ENCODE measurements around the gene LIPK. TPM values are rescaled to one million over a fixed set of nuclear protein-coding genes. Genes with fewer than 3 reads are reported as not detected.

LIPK gene
- total RNA-seq, 6 experiments from 2014 or later = not detected

- intact Hi-C loops (cut with DNase I) = no loop called here
- DNase-seq (no peak), ATAC-seq (no peak)
- Histone ChIP-seq H3K9me3 (no peaks in the 10 kb centered on the region), H3K27me3 (no peaks in the 10 kb centered on the region), H3K27ac (no peak overlapping the region), H3K36me3 (no peaks in the 10 kb centered on the region), H3K4me3 (no peak overlapping the region), H3K4me1 (no peaks in the 10 kb centered on the region)
- TF ChIP-seq POLR2A (IDR thresholded peaks at IDR 0.05) = no peak
- TF ChIP-seq CTCF (IDR thresholded peaks at IDR 0.05) = no peak
- WGBS (ENCODE audit: insufficient coverage, low coverage, low lambda C conversion rate, missing lambda C conversion rate) = 56% methylated on average over 2 of the region's 2 CpGs
Observed at GRCh38 chr10:88781206-88781605, 75.2 kb downstream of the LIPK start.

DNA sequence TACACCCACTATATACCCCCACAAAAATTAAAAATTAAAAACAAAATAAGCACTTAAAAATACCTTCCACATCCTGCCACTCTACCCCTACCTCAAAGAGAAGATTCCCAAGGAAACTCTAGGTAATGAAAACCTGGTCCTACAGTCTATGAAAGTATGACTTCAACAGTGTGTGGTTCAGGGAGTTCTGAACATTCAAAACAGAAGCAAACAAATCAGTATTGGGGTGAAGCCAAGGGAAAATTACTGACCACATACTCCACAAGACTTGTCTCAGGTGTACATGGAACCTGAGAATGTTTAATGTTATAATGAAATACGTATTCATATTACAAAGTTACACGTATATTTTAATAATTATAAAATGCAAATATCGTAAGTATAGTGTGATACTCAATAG lies 76.2 kb downstream of the LIPK start:
- no peak for TF ChIP-seq POLR2A (IDR thresholded peaks at IDR 0.05)
- TF ChIP-seq CTCF (IDR thresholded peaks at IDR 0.05) = no peak
- no peak for ATAC-seq
- H3K4me1 ChIP-seq = no peaks in the 10 kb centered on the region
- H3K27me3 ChIP-seq = no peaks in the 10 kb centered on the region
- H3K4me3 ChIP-seq = no peak overlapping the region
- no peak overlapping the region for H3K27ac ChIP-seq
- H3K36me3 ChIP-seq = no peaks in the 10 kb centered on the region
- WGBS (ENCODE audit: insufficient coverage, low coverage, low lambda C conversion rate, missing lambda C conversion rate) = 76% methylated on average over 3 of the region's 3 CpGs
- intact Hi-C loops (cut with DNase I) = no loop called here
- no peak for DNase-seq
- no peaks in the 10 kb centered on the region for H3K9me3 ChIP-seq

DNA sequence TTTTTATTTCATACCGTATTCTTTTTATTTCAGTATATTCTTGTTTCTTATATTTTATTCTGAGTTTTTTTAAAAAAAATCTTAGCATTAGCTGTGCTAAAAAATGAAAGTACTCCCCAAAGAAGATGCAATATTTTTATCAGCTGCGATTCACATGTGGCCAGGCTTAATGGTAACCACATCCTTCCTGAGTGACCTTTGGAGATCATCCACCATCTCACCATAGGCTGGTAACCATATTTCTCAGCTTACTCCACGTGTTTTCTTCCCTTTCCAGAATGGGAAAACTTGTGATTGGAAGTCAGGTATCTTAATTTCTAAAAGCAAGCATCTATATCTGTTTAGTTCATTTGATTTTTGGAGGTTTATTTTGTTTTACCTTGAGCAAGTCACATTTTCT lies 77.7 kb downstream of the LIPK start:
- TF ChIP-seq CTCF (IDR thresholded peaks at IDR 0.05) = no peak
- TF ChIP-seq POLR2A (IDR thresholded peaks at IDR 0.05) = no peak
- H3K9me3 ChIP-seq = no peaks in the 10 kb centered on the region
- H3K36me3 ChIP-seq = no peaks in the 10 kb centered on the region
- no peak overlapping the region for H3K4me3 ChIP-seq
- no peaks in the 10 kb centered on the region for H3K4me1 ChIP-seq
- no peak for ATAC-seq
- H3K27ac ChIP-seq = no peak overlapping the region
- 52% methylated on average over 3 of the region's 3 CpGs for WGBS (ENCODE audit: insufficient coverage, low coverage, low lambda C conversion rate, missing lambda C conversion rate)
- intact Hi-C loops (cut with DNase I) = no loop called here
- no peaks in the 10 kb centered on the region for H3K27me3 ChIP-seq
- no peak for DNase-seq

DNA sequence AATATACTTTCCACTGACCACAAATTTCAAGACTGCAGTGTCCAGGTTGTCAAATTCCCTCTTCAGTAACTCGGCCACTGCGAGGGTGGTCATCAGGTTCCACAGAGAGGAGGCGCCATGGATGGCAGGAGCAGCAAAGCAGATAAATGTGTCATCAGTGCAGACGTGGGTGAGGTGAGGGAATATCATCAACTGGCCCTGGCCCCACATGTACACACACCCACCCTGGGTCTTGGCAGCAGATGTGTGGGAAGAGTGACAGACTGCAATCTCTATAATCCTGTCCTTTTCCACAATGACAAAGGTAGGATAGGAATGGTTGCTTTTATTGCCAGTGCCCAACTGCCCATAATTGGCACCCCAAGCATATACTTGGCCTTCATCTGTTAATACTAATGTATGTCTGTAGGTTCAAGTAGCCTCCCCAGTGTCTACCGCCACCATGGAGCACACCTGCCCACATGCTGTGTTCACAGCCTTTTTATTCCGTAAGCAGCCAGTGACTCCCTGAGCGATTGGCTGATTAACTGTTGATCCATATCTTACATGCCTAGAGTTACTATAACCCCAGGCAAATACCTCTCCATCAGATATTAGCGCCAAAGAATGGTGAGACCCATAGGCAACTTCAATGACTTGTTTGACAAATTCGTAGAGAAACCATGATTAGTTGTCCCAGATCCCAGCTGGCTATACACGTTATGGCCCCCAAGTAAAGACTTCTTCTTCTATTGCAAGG lies 80.2 kb downstream of the LIPK start:
- WGBS (ENCODE audit: insufficient coverage, low coverage, low lambda C conversion rate, missing lambda C conversion rate) = 80% methylated on average over 6 of the region's 10 CpGs
- intact Hi-C loops (cut with DNase I) = no loop called here
- DNase-seq (no peak), ATAC-seq (no peak)
- H3K27ac ChIP-seq = no peak overlapping the region
- H3K27me3 ChIP-seq = no peaks in the 10 kb centered on the region
- H3K9me3 ChIP-seq = no peaks in the 10 kb centered on the region
- H3K4me1 ChIP-seq = no peaks in the 10 kb centered on the region
- TF ChIP-seq CTCF (IDR thresholded peaks at IDR 0.05) (no peak), POLR2A (IDR thresholded peaks at IDR 0.05) (no peak)
- no peak overlapping the region for H3K4me3 ChIP-seq
- no peaks in the 10 kb centered on the region for H3K36me3 ChIP-seq

All from right lobe of liver (tissue), 6 donors.